H1 (cell line): Measurements from ENCODE around the gene PRDM1. TPM values are rescaled to one million over a fixed set of nuclear protein-coding genes. Genes with fewer than 3 reads are reported as not detected.
A peak's percentile ranks its signal among the peaks of the same experiment; 100 is the strongest.

Source experiments
- CTCF ChIA-PET: fragments of 300-600 bp; sonication (Branson Sonifier 250); formaldehyde crosslinking; loops from one replicate; lab custom pipeline; 2021; ENCODE audit not compliant: partially characterized antibody; lab: Charles Lee
- POLR2A ChIA-PET: fragments of 300-600 bp; sonication (Branson Sonifier 250); formaldehyde crosslinking; loops from one replicate; lab custom pipeline; 2021; ENCODE audit warnings: inconsistent platforms; ENCODE audit not compliant: partially characterized antibody; lab: Charles Lee
- DNase-seq, 2 experiments: peaks; one replicate each; pipeline versions ENCODE4 v3.0.0 to v3.0.0-alpha.2; 2010 to 2022; ENCODE audit warnings: low spot score in 2 of 2, low read depth in 1 of 2, mixed read lengths in 1 of 2
- FAIRE-seq: peaks from 2 replicates; lab custom pipeline; 2011; peaks lifted over from hg19 to GRCh38; lab: Jason Lieb, UNC
- H2AFZ ChIP-seq: 2 replicates; pipeline ENCODE4 v1.8.1; 2012; ENCODE audit warnings: low read length, inconsistent platforms
- H2AK5ac ChIP-seq: 2 replicates; pipeline ENCODE4 v1.6.1; 2013; ENCODE audit warnings: low read depth, low read length
- H2BK120ac ChIP-seq: replicated peaks from 2 replicates; pipeline ENCODE3; 2013; ENCODE audit warnings: low read depth, low read length, inconsistent platforms
- H2BK12ac ChIP-seq: 2 replicates; pipeline ENCODE4 v1.6.1; 2013; ENCODE audit warnings: low read depth, low read length
- H2BK15ac ChIP-seq: 2 replicates; pipeline ENCODE4 v1.6.1; 2013; ENCODE audit warnings: low read length
- H2BK20ac ChIP-seq: 2 replicates; pipeline ENCODE4 v1.6.1; 2013; ENCODE audit warnings: low read length
- H2BK5ac ChIP-seq: 2 replicates; pipeline ENCODE4 v1.6.1; 2013; ENCODE audit warnings: low read depth, low read length
- H3K14ac ChIP-seq: 2 replicates; pipeline ENCODE4 v1.6.1; 2013; ENCODE audit warnings: inconsistent platforms; ENCODE audit not compliant: insufficient read length
- H3K18ac ChIP-seq: 2 replicates; pipeline ENCODE4 v1.6.1; 2013; ENCODE audit warnings: low read length; ENCODE audit errors: extremely low read depth
- H3K23ac ChIP-seq: 2 replicates; pipeline ENCODE4 v1.6.1; 2013; ENCODE audit warnings: inconsistent platforms; ENCODE audit not compliant: insufficient read length
- H3K23me2 ChIP-seq: 2 replicates; pipeline ENCODE4 v1.6.1; 2013; ENCODE audit warnings: low read depth, low read length
- H3K27ac ChIP-seq: 2 replicates; pipeline ENCODE4 v1.6.1; 2011; ENCODE audit warnings: low read depth, low read length, inconsistent platforms
- H3K27me3 ChIP-seq, 4 experiments: replicated peaks in 1 of 4; 1 replicate in 1 of 4; 2 replicates in 3 of 4; pipeline versions ENCODE4 v1.6.1 to v1.8.1; 2011 to 2013; ENCODE audit warnings: low read length in 3 of 4, mild to moderate bottlenecking in 3 of 4, inconsistent platforms in 2 of 4, mixed read lengths in 2 of 4, moderate library complexity in 1 of 4; ENCODE audit not compliant: control insufficient read depth in 3 of 4, insufficient read depth in 3 of 4; ENCODE audit errors: extremely low read depth in 1 of 4
- H3K36me3 ChIP-seq, 4 experiments: 2 replicates each; pipeline versions ENCODE4 v1.6.1 to v1.8.1; 2011 to 2013; ENCODE audit warnings: mild to moderate bottlenecking in 4 of 4, low read length in 3 of 4, moderate library complexity in 2 of 4, control low read depth in 1 of 4, inconsistent platforms in 1 of 4; ENCODE audit not compliant: insufficient read depth in 4 of 4, control insufficient read depth in 2 of 4
- H3K4ac ChIP-seq: replicated peaks from 2 replicates; pipeline ENCODE3; 2013; ENCODE audit warnings: low read length, low read depth, mixed read lengths, inconsistent platforms; ENCODE audit not compliant: insufficient read length
- H3K4me1 ChIP-seq, 4 experiments: replicated peaks in 1 of 4; 1 replicate in 1 of 4; 2 replicates in 3 of 4; pipeline versions ENCODE4 v1.6.1 to v1.8.1; 2011 to 2013; ENCODE audit warnings: low read length in 3 of 4, inconsistent platforms in 2 of 4, mixed read lengths in 1 of 4; ENCODE audit not compliant: insufficient read depth in 4 of 4, control insufficient read depth in 3 of 4
- H3K4me2 ChIP-seq, 2 experiments: 2 replicates each; pipeline versions ENCODE4 v1.6.1 to v1.8.1; 2011 to 2013; ENCODE audit warnings: low read depth in 2 of 2, low read length in 2 of 2, control low read depth in 1 of 2, inconsistent platforms in 1 of 2, mild to moderate bottlenecking in 1 of 2; ENCODE audit not compliant: insufficient read depth in 1 of 2
- H3K4me3 ChIP-seq, 4 experiments: fragments of 200-600, 300-600 bp in 1 of 4; sonication (generic), shearing (Covaris generic), sonication (Bioruptor Twin) in 1 of 4; 2 replicates each; pipeline versions ENCODE4 v1.5.1 to v1.8.1; 2011 to 2016; ENCODE audit warnings: low read length in 4 of 4, low read depth in 3 of 4, control low read depth in 2 of 4, inconsistent platforms in 2 of 4, mild to moderate bottlenecking in 2 of 4, mixed read lengths in 1 of 4, moderate library complexity in 1 of 4; ENCODE audit not compliant: insufficient read depth in 2 of 4; ENCODE audit errors: extremely low read depth in 1 of 4
- H3K56ac ChIP-seq: replicated peaks from 2 replicates; pipeline ENCODE3; 2013; ENCODE audit warnings: low read depth, mild to moderate bottlenecking, mixed read lengths, low read length, inconsistent platforms; ENCODE audit not compliant: insufficient read length
- H3K79me1 ChIP-seq: 2 replicates; pipeline ENCODE4 v1.6.1; 2013; ENCODE audit warnings: low read depth, low read length, control low read depth
- H3K79me2 ChIP-seq, 2 experiments: 2 replicates each; pipeline versions ENCODE4 v1.6.1 to v1.8.1; 2012 to 2013; ENCODE audit warnings: low read length in 2 of 2, mild to moderate bottlenecking in 2 of 2, inconsistent platforms in 1 of 2; ENCODE audit not compliant: insufficient read depth in 2 of 2, control insufficient read depth in 1 of 2
- H3K9ac ChIP-seq, 4 experiments: replicated peaks in 1 of 4; 1 replicate in 1 of 4; 2 replicates in 3 of 4; pipeline versions ENCODE4 v1.6.1 to v1.8.1; 2011 to 2013; ENCODE audit warnings: low read depth in 3 of 4, low read length in 3 of 4, control low read depth in 2 of 4, mild to moderate bottlenecking in 2 of 4, moderate library complexity in 2 of 4, inconsistent platforms in 1 of 4; ENCODE audit errors: extremely low read depth in 1 of 4
- H3K9me3 ChIP-seq, 2 experiments: 2 replicates each; pipeline versions ENCODE4 v1.6.1 to v1.8.1; 2012 to 2013; ENCODE audit warnings: mild to moderate bottlenecking in 2 of 2, moderate library complexity in 2 of 2, control low read depth in 1 of 2, inconsistent platforms in 1 of 2, low read depth in 1 of 2, low read length in 1 of 2, mixed read lengths in 1 of 2; ENCODE audit not compliant: insufficient read depth in 2 of 2
- H4K20me1 ChIP-seq, 2 experiments: replicated peaks in 1 of 2; 2 replicates each; pipeline versions ENCODE3 to v1.8.1; 2011 to 2013; ENCODE audit warnings: inconsistent platforms in 2 of 2, low read length in 2 of 2, mild to moderate bottlenecking in 1 of 2; ENCODE audit not compliant: insufficient read depth in 2 of 2, control insufficient read depth in 1 of 2
- H4K5ac ChIP-seq: 2 replicates; pipeline ENCODE4 v1.6.1; 2013; ENCODE audit warnings: low read length, low read depth, mixed read lengths, inconsistent platforms; ENCODE audit not compliant: insufficient read length
- H4K8ac ChIP-seq: 2 replicates; pipeline ENCODE4 v1.8.0; 2013; ENCODE audit warnings: mild to moderate bottlenecking, moderate library complexity, low read length, inconsistent platforms; ENCODE audit not compliant: insufficient read depth; ENCODE audit errors: extremely low read depth
- H4K91ac ChIP-seq: replicated peaks from 2 replicates; pipeline ENCODE3; 2013; ENCODE audit warnings: low read length, mixed read lengths, inconsistent platforms; ENCODE audit not compliant: insufficient read length
- CBX8 ChIP-seq: fragments of 300-800, 300-1000 bp; sonication (generic); IDR thresholded peaks from 2 replicates; pipeline ENCODE4 v1.7.1; 2016; ENCODE audit warnings: low read depth, low read length, borderline replicate concordance
- CHD2 ChIP-seq: IDR thresholded peaks from 2 replicates; pipeline ENCODE4 v1.6.1; 2012; ENCODE audit warnings: low read length, improper control_type of control experiment
- GTF2F1 ChIP-seq: IDR thresholded peaks from 2 replicates; pipeline ENCODE4 v1.6.1; 2012; ENCODE audit warnings: low read depth, low read length, improper control_type of control experiment, borderline replicate concordance
- JUN ChIP-seq: IDR thresholded peaks from 2 replicates; pipeline ENCODE4 v1.6.1; 2011; ENCODE audit warnings: low read depth, mild to moderate bottlenecking, improper control_type of control experiment, low read length
- NRF1 ChIP-seq: IDR thresholded peaks from 2 replicates; pipeline ENCODE4 v1.6.1; 2011; ENCODE audit warnings: mild to moderate bottlenecking, low read depth, low read length, improper control_type of control experiment
- POLR2A ChIP-seq, 2 experiments: IDR thresholded peaks; 1 replicate in 1 of 2; 2 replicates in 1 of 2; pipeline ENCODE4 v1.6.1; 2011; ENCODE audit warnings: low read depth in 2 of 2, low read length in 2 of 2, mild to moderate bottlenecking in 2 of 2; ENCODE audit errors: control extremely low read depth in 1 of 2
- RBBP5 ChIP-seq: IDR thresholded peaks from 2 replicates; pipeline ENCODE4 v1.7.1; 2012; ENCODE audit warnings: low read depth, mild to moderate bottlenecking, inconsistent platforms, low read length, moderate library complexity, borderline replicate concordance
- SP4 ChIP-seq: IDR thresholded peaks from 2 replicates; pipeline ENCODE4 v1.6.1; 2012; ENCODE audit warnings: low read length, inconsistent platforms
- SUZ12 ChIP-seq: fragments of 200-600 bp; sonication (generic); IDR thresholded peaks from 2 replicates; pipeline ENCODE4 v1.6.1; 2012; ENCODE audit warnings: mild to moderate bottlenecking, inconsistent platforms, low read length, moderate library complexity, mixed read lengths
- ZNF274 ChIP-seq: IDR thresholded peaks from 2 replicates; pipeline ENCODE4 v1.7.0; 2012; ENCODE audit warnings: low read length, borderline replicate concordance; ENCODE audit errors: extremely low read depth
- WGBS, 2 experiments: shearing (Covaris generic) in 1 of 2; methylation state at CpG; one replicate each; pipeline versions ENCODE4 v1.1.6 to v1.1.7; 2013 to 2015; ENCODE audit warnings: low lambda C conversion rate in 2 of 2, mixed read lengths in 2 of 2, inconsistent platforms in 1 of 2, low coverage in 1 of 2, missing lambda C conversion rate in 1 of 2; ENCODE audit not compliant: insufficient replicate concordance in 2 of 2, insufficient coverage in 1 of 2, insufficient read length in 1 of 2; ENCODE audit errors: extremely low coverage in 1 of 2, missing lambda C conversion rate in 1 of 2; 5-methylcytosine and 5-hydroxymethylcytosine counted together
- polyA plus RNA-seq, 7 experiments: library from polyadenylated mRNA; depleted of rRNA in 3 of 7; stranded (reverse) in 5 of 7; unstranded in 2 of 7; fragments of >200 nt in 5 of 7; fragments of 200-250 nt in 2 of 7; gene quantifications; 1 replicate in 5 of 7; 2 replicates in 1 of 7; 4 replicates in 1 of 7; pipeline versions ENCODE4 v1.2.1 to v1.2.3, GENCODE V29; 2011 to 2013; ENCODE audit warnings: missing spikeins in 2 of 7, mixed read lengths in 2 of 7
- total RNA-seq: library from RNA; stranded (reverse); fragmentation: NEBNext Ultra II Directional; extraction: Animal tissue kit (Norgen Biotek cat#: 25700); gene quantifications from 2 replicates; pipeline ENCODE4 v1.2.1, GENCODE V29; 2021
- TF ChIP-seq, protein P1 (sequence below): IDR thresholded peaks from 2 replicates; pipeline ENCODE4 v1.6.1; 2012; ENCODE audit warnings: low read length, inconsistent platforms
- TF ChIP-seq, protein P2 (sequence below): IDR thresholded peaks from 2 replicates; pipeline ENCODE4 v1.6.1; 2012; ENCODE audit warnings: inconsistent platforms

Gene PRDM1
- total and polyA plus RNA-seq, 2 of the 8 experiments (the other 6 are each of a cell fraction or from before 2014, with no cell fraction given) = 0.21 to 0.74 TPM

DNA sequence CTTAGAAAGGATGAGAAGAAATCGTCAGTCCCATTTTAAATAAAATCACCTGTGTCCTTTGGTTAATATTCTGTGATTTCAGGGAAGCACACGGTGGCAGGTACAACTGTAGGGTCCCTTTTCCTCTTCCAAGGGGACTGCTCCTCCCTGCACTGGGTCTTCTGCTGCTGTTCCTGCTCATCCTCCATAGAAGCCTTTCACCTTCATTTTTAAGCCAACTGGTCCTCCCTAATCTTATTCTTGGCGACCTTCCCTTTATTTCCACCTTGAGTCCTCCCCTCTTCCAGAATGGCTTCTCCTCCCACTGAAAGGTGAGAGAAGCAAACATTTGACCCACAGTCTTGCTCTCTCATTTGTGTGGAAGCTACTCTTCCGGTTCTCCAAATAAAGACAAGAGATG is 4.4 kb upstream of the PRDM1 start:
- Histone ChIP-seq H2AK5ac (no peak overlapping the region), H3K18ac (no peak overlapping the region), H3K27ac (no peak overlapping the region), H3K79me2 (no peaks in the 10 kb centered on the region), H4K8ac (no peak overlapping the region), H3K56ac (no peak overlapping the region), H3K23ac (no peak overlapping the region), H3K23me2 (peaks cover 8% of the 10 kb centered on the region; the same call in 1 of the 2 replicates), H3K14ac (no peak overlapping the region), H2BK12ac (no peak overlapping the region), H3K4me1 (peaks cover 7 to 14% (median 9%) of the 10 kb centered on the region in 4 experiments; a peak in 6 of 7 replicates), H3K4me2 (no peak overlapping the region), H3K79me1 (no peaks in the 10 kb centered on the region), H2BK20ac (0 out of 2 replicates have a peak overlapping the region, but pooled peaks have one; percentile 66), H3K9me3 (no peaks in the 10 kb centered on the region), H3K36me3 (no peaks in the 10 kb centered on the region), H3K4ac (no peak overlapping the region), H4K20me1 (no peaks in the 10 kb centered on the region), H3K27me3 (peaks cover 0 to 15% (median 0%) of the 10 kb centered on the region in 4 experiments; a peak in 2 of 7 replicates), H2BK120ac (no peak overlapping the region), H2BK5ac (no peak overlapping the region), H3K4me3 (no peak overlapping the region), H2BK15ac (no peak overlapping the region), H4K91ac (no peak overlapping the region), H3K9ac (no peak overlapping the region), H2AFZ (no peak overlapping the region), H4K5ac (no peak overlapping the region)
- ChIA-PET POLR2A (no interaction called here), CTCF (interaction anchor here (0.8 to 1.2 kb wide), 3 partner anchors 86 to 598 kb away, joined by 3 to 5 read pairs (median 3); no protein-coding TSS in a partner anchor)
- DNase-seq (no peak), FAIRE-seq (no peak)
- WGBS, 2 experiments = 96% methylated on average over 4 of the region's 4 CpGs; no CpG with 5 or more reads in 1 of the 2 experiments
- TF ChIP-seq JUN (no peak), RBBP5 (no peak), SP4 (no peak), CBX8 (no peak), NRF1 (no peak), GTF2F1 (no peak), CHD2 (no peak), ZNF274 (no peak), SUZ12 (no peak), POLR2A (IDR thresholded peaks at IDR 0.05; ENCODE audit: control extremely low read depth in 1 of 2, low read depth in 2 of 2, low read length in 2 of 2) (no peak)
- TF ChIP-seq, protein P1, sequence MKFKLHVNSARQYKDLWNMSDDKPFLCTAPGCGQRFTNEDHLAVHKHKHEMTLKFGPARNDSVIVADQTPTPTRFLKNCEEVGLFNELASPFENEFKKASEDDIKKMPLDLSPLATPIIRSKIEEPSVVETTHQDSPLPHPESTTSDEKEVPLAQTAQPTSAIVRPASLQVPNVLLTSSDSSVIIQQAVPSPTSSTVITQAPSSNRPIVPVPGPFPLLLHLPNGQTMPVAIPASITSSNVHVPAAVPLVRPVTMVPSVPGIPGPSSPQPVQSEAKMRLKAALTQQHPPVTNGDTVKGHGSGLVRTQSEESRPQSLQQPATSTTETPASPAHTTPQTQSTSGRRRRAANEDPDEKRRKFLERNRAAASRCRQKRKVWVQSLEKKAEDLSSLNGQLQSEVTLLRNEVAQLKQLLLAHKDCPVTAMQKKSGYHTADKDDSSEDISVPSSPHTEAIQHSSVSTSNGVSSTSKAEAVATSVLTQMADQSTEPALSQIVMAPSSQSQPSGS = no peak
- TF ChIP-seq, protein P2, sequence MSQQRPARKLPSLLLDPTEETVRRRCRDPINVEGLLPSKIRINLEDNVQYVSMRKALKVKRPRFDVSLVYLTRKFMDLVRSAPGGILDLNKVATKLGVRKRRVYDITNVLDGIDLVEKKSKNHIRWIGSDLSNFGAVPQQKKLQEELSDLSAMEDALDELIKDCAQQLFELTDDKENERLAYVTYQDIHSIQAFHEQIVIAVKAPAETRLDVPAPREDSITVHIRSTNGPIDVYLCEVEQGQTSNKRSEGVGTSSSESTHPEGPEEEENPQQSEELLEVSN = no peak
